Parathyroid adenoma (tissue), 2 donors: Measurements from ENCODE around the gene ACVR1B.

Experiments
- H2AFZ ChIP-seq: fragments of 300-600 bp; sonication (generic); one replicate; pipeline ENCODE4 v1.7.0; 2017; ENCODE audit warnings: antibody characterized with exemption, mild to moderate bottlenecking
- H3K27ac ChIP-seq: fragments of 300-600 bp; sonication (generic); one replicate; pipeline ENCODE4 v1.7.0; 2017
- H3K27me3 ChIP-seq: fragments of 300-600 bp; sonication (generic); one replicate; pipeline ENCODE4 v1.7.0; 2017; ENCODE audit warnings: low read length; ENCODE audit not compliant: control insufficient read depth, insufficient read depth
- H3K36me3 ChIP-seq: fragments of 300-600 bp; sonication (generic); one replicate; pipeline ENCODE4 v1.7.0; 2017; ENCODE audit warnings: low read length; ENCODE audit not compliant: control insufficient read depth, insufficient read depth
- H3K4me1 ChIP-seq: fragments of 300-600 bp; sonication (generic); one replicate; pipeline ENCODE4 v1.7.0; 2017; ENCODE audit warnings: control low read depth
- H3K4me2 ChIP-seq: fragments of 300-600 bp; sonication (generic); one replicate; pipeline ENCODE4 v1.7.0; 2017; ENCODE audit warnings: low read length
- H3K4me3 ChIP-seq: fragments of 300-600 bp; sonication (generic); one replicate; pipeline ENCODE4 v1.7.0; 2017; ENCODE audit warnings: low read depth, low read length
- H3K79me2 ChIP-seq: fragments of 300-600 bp; sonication (generic); one replicate; pipeline ENCODE4 v1.7.0; 2017; ENCODE audit warnings: control low read depth
- H3K9ac ChIP-seq: fragments of 300-600 bp; sonication (generic); one replicate; pipeline ENCODE4 v1.7.0; 2017; ENCODE audit warnings: mild to moderate bottlenecking
- H3K9me3 ChIP-seq: fragments of 300-600 bp; sonication (generic); one replicate; pipeline ENCODE4 v1.7.0; 2017; ENCODE audit warnings: low read length; ENCODE audit not compliant: control insufficient read depth
- TF ChIP-seq, protein P1 (sequence below): fragments of 300-600 bp; sonication (generic); IDR thresholded peaks from one replicate; pipeline ENCODE4 v1.7.0; 2017; ENCODE audit warnings: antibody characterized with exemption, mild to moderate bottlenecking
- donor health status: primary hyperparathyroidism.

The ACVR1B gene

DNA sequence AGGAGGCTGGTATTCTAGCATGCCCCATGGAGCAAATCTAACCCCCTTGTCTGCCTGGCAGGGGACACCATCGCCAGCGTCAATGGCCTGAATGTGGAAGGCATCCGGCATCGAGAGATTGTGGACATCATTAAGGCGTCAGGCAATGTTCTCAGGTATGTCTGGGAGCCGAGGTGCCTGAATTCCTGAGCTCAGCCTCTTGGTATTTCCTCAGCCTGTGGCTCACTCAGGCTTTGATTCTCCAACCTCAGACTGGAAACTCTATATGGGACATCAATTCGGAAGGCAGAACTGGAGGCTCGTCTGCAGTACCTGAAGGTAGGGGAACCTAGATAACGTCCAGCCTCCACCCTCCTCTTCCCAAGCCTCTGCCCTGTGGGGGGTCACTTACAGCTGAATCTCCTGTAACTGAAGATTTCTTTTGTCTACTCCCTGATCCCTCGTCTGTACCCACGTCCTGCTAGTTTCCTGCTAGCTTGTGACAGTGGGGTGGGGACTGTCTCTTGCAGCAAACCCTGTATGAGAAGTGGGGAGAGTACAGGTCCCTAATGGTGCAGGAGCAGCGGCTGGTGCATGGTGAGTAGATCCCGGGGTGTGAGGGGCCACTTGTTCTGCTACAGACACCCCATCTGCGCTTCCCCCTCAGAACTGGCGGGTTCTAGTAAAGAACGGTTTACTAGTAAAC is 62.3 kb downstream of the ACVR1B start:
- H3K27ac ChIP-seq, result no peak overlapping the region
- H3K36me3 ChIP-seq, result no peaks in the 10 kb centered on the region
- no peak overlapping the region for H3K4me2 ChIP-seq
- H3K4me1 ChIP-seq, result no peaks in the 10 kb centered on the region
- H3K79me2 ChIP-seq, result no peaks in the 10 kb centered on the region
- no peaks in the 10 kb centered on the region for H3K9me3 ChIP-seq
- no peak overlapping the region for H2AFZ ChIP-seq
- TF ChIP-seq, protein P1, sequence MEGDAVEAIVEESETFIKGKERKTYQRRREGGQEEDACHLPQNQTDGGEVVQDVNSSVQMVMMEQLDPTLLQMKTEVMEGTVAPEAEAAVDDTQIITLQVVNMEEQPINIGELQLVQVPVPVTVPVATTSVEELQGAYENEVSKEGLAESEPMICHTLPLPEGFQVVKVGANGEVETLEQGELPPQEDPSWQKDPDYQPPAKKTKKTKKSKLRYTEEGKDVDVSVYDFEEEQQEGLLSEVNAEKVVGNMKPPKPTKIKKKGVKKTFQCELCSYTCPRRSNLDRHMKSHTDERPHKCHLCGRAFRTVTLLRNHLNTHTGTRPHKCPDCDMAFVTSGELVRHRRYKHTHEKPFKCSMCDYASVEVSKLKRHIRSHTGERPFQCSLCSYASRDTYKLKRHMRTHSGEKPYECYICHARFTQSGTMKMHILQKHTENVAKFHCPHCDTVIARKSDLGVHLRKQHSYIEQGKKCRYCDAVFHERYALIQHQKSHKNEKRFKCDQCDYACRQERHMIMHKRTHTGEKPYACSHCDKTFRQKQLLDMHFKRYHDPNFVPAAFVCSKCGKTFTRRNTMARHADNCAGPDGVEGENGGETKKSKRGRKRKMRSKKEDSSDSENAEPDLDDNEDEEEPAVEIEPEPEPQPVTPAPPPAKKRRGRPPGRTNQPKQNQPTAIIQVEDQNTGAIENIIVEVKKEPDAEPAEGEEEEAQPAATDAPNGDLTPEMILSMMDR, result no peak
- no peak overlapping the region for H3K9ac ChIP-seq
- no peaks in the 10 kb centered on the region for H3K27me3 ChIP-seq
- no peak overlapping the region for H3K4me3 ChIP-seq

DNA sequence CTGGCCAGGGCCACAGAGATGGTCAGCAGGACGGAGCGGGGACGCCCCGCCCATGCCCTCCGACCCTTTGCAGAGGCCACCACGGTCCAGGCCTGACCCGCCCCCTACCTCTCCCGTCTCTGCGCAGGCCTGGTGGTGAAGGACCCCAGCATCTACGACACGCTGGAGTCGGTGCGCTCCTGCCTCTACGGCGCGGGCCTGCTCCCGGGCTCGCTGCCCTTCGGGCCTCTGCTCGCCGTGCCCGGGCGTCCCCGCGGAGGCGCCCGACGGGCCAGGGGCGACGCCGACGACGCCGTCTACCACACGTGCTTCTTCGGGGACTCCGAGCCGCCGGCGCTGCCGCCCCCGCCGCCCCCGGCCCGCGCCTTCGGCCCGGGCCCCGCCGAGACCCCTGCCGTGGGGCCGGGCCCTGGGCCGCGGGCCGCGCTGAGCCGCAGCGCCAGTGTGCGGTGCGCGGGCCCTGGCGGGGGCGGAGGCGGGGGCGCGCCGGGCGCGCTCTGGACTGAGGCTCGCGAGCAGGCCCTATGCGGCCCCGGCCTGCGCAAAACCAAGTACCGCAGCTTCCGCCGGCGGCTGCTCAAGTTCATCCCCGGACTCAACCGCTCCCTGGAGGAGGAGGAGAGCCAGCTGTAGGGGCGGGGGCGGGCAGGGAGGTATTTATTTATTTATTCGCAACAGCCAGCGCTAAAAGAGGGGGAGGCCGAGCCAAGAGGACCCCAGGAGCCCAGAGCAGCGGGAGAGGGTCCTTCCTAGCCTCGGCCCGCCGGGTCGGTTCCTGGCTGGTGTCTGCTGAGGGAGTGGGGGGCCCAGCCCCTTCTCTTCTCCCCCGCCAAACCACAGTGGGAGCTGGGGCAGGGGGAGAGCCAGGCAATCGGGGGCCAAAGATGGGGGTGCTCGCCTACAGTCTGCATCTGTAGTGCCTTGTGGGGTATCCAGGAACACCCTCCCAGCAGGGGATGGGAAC is 63.4 kb downstream of the ACVR1B start:
- H2AFZ ChIP-seq, result no peak overlapping the region
- H3K79me2 ChIP-seq, result no peaks in the 10 kb centered on the region
- H3K4me2 ChIP-seq, result no peak overlapping the region
- H3K9ac ChIP-seq, result no peak overlapping the region
- H3K4me1 ChIP-seq, result no peaks in the 10 kb centered on the region
- no peaks in the 10 kb centered on the region for H3K9me3 ChIP-seq
- H3K27me3 ChIP-seq, result no peaks in the 10 kb centered on the region
- no peak overlapping the region for H3K4me3 ChIP-seq
- H3K36me3 ChIP-seq, result no peaks in the 10 kb centered on the region
- TF ChIP-seq, protein P1, result no peak
- H3K27ac ChIP-seq, result no peak overlapping the region

DNA sequence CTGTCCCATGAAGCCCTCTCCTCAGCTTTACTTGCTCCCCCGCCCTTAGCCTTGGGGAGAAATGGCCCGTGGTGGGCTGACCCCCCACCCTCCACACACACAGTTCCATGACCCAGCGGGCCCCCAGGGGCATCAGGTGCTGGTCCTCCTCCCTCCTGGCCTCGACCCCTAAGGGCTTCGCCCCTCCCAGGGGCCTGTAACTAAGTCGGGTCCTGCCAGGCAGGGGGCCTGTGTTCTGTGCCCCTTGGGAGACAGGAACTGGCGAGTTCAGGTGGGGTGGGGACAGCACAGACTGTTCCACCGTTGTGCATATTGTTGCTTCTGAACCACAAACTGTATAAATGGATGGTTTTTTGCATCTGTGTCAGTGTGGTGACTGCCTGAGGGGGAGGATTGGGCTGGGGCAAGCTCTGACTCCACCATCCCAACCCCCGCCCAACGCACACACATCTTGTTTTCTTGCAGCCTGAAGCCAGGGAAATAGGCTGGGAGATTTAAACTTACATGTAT is 64.1 kb downstream of the ACVR1B start:
- Histone ChIP-seq H3K9ac (no peak overlapping the region), H2AFZ (no peak overlapping the region), H3K4me1 (no peaks in the 10 kb centered on the region), H3K4me2 (no peak overlapping the region), H3K9me3 (no peaks in the 10 kb centered on the region), H3K27me3 (no peaks in the 10 kb centered on the region), H3K27ac (no peak overlapping the region), H3K4me3 (no peak overlapping the region), H3K79me2 (no peaks in the 10 kb centered on the region), H3K36me3 (no peaks in the 10 kb centered on the region)
- TF ChIP-seq, protein P1, result no peak

DNA sequence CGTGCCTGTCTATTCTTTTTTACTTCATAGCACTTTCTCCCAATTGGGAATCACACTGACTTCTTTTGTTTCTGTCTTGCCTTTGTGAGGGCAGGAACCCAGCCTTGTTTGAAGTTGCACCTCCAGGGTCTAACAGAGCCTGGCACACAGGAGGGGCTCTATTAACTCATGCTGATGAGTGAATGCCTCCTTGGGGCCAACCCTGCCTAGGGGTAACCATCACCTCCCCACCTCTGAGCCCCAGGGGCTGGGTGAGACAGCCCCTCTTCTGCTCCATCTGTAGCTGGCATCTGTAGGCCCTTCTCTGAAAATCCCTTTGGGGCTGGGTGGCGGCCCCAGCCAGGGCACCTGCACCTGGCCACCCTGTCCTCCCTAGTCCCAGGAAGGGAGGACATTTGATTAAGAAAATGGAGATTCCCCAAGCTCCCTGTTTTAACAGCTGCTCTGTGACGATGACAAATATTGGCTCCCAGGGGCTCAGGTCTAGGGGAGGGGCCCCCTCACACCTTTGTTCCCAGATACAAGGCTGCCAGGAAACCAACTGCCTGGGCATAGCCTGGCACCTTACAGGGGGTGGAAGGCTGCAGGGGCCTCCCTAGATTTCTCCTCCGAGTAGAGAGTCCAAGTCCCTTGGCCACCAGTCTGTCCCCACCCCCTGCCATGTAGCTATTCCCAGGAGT is 67.1 kb downstream of the ACVR1B start:
- H3K79me2 ChIP-seq, result no peaks in the 10 kb centered on the region
- H3K4me2 ChIP-seq, result no peak overlapping the region
- TF ChIP-seq, protein P1, result no peak
- H3K27ac ChIP-seq, result no peak overlapping the region
- no peak overlapping the region for H2AFZ ChIP-seq
- H3K9me3 ChIP-seq, result no peaks in the 10 kb centered on the region
- H3K4me3 ChIP-seq, result no peak overlapping the region
- no peaks in the 10 kb centered on the region for H3K27me3 ChIP-seq
- H3K36me3 ChIP-seq, result no peaks in the 10 kb centered on the region
- no peaks in the 10 kb centered on the region for H3K4me1 ChIP-seq
- no peak overlapping the region for H3K9ac ChIP-seq
